Fibroblast of lung (primary cell): Measurements from ENCODE around the gene PRX. TPM values are rescaled to one million over a fixed set of nuclear protein-coding genes. Genes with fewer than 3 reads are reported as not detected.

ENCODE experiments used
- DNase-seq, 2 donors: peaks; one replicate each; pipeline versions ENCODE4 v3.0.0 to v3.0.0-alpha.2; 2010; ENCODE audit warnings: low read depth in 2 of 2
- H2AFZ ChIP-seq: 2 replicates; pipeline ENCODE4 v1.5.1; 2012; ENCODE audit warnings: low read length, control low read depth, inconsistent platforms
- H3K27ac ChIP-seq: 2 replicates; pipeline ENCODE4 v1.5.1; 2011; ENCODE audit warnings: low read length, control low read depth; ENCODE audit not compliant: insufficient read depth
- H3K27me3 ChIP-seq: 2 replicates; pipeline ENCODE4 v1.5.1; 2011; ENCODE audit warnings: mild to moderate bottlenecking, low read length; ENCODE audit not compliant: control insufficient read depth, insufficient read depth
- H3K36me3 ChIP-seq: 2 replicates; pipeline ENCODE4 v1.5.1; 2011; ENCODE audit warnings: low read length; ENCODE audit not compliant: control insufficient read depth, insufficient read depth
- H3K4me1 ChIP-seq: 2 replicates; pipeline ENCODE4 v1.5.1; 2011; ENCODE audit warnings: low read length; ENCODE audit not compliant: control insufficient read depth, insufficient read depth; ENCODE audit errors: extremely low read depth
- H3K4me2 ChIP-seq: 2 replicates; pipeline ENCODE4 v1.5.1; 2011; ENCODE audit warnings: low read length, control low read depth; ENCODE audit not compliant: insufficient read depth; ENCODE audit errors: extremely low read depth
- H3K4me3 ChIP-seq, 4 experiments: fragments of 200-600 bp in 1 of 4; sonication (generic) in 1 of 4; replicated peaks in 1 of 4; 2 replicates each; pipeline ENCODE4 v1.5.1; 2011 to 2016; ENCODE audit warnings: low read length in 4 of 4, low read depth in 3 of 4, mild to moderate bottlenecking in 3 of 4, control low read depth in 2 of 4, inconsistent platforms in 1 of 4, mixed read lengths in 1 of 4; ENCODE audit not compliant: insufficient read depth in 1 of 4; ENCODE audit errors: control extremely low read depth in 1 of 4
- H3K79me2 ChIP-seq: 2 replicates; pipeline ENCODE4 v1.5.1; 2012; ENCODE audit warnings: mild to moderate bottlenecking, low read length, inconsistent platforms; ENCODE audit not compliant: control insufficient read depth, insufficient read depth
- H3K9ac ChIP-seq: 2 replicates; pipeline ENCODE4 v1.5.1; 2011; ENCODE audit warnings: mild to moderate bottlenecking, low read length, control low read depth; ENCODE audit not compliant: insufficient read depth
- H3K9me3 ChIP-seq: 2 replicates; pipeline ENCODE4 v1.5.1; 2012; ENCODE audit warnings: low read depth, low read length; ENCODE audit not compliant: control insufficient read depth, insufficient read depth
- H4K20me1 ChIP-seq: 2 replicates; pipeline ENCODE4 v1.5.1; 2011; ENCODE audit warnings: low read length; ENCODE audit not compliant: control insufficient read depth, insufficient read depth; ENCODE audit errors: extremely low read depth
- EZH2 ChIP-seq: IDR thresholded peaks from 2 replicates; pipeline ENCODE4 v1.5.1; 2012; ENCODE audit warnings: low read length, control low read depth, mild to moderate bottlenecking; ENCODE audit errors: missing control alignments
- polyA plus RNA-seq, 2 donors: library from polyadenylated mRNA; depleted of rRNA in 1 of 2; stranded (reverse) in 1 of 2; unstranded in 1 of 2; fragments of >200 nt; gene quantifications; 2 replicates each; pipeline ENCODE4 v1.2.1, GENCODE V29; 2011 to 2012; ENCODE audit warnings: missing spikeins in 1 of 2
- total RNA-seq: library from RNA; depleted of rRNA; stranded (reverse); fragments of >200 nt; gene quantifications from 2 replicates; pipeline ENCODE4 v1.2.1, GENCODE V29; 2014
- TF ChIP-seq, protein P1 (sequence below), 2 donors: IDR thresholded peaks in 1 of 2; conservative IDR thresholded peaks in 1 of 2; 1 replicate in 1 of 2; 2 replicates in 1 of 2; pipeline ENCODE4 v1.5.1; 2011 to 2012; ENCODE audit warnings: low read length in 2 of 2, control low read depth in 1 of 2, inconsistent platforms in 1 of 2, low read depth in 1 of 2, mild to moderate bottlenecking in 1 of 2

The PRX gene
- total and polyA plus RNA-seq, 2 donors (not counting 1 experiment from before 2014, with no cell fraction given) = 0.91 to 3.6 TPM

DNA sequence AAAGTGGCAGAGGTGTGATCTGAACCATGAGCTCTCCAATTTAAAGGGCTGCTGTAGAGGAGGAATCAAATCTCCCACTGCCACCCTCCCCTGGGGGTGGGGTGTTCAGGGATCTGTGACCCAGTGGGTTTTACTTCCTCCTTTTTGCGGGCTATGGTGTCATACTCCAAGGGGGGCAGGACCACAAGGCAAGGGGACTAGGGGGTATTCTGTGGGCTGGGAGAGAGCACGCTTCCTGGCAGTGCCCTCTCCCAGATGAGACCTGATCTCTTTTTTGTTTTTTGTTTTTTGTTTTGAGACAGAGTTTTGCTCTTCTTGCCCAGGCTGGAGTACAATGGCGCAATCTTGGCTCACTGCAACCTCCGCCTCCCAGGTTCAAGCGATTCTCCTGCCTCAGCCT is 54.4 kb downstream of the PRX start:
- Histone ChIP-seq H3K9me3 (no peaks in the 10 kb centered on the region), H4K20me1 (no peaks in the 10 kb centered on the region), H3K27ac (no peak overlapping the region), H3K4me2 (no peak overlapping the region), H3K4me3 (no peak overlapping the region), H3K27me3 (no peaks in the 10 kb centered on the region), H3K36me3 (no peaks in the 10 kb centered on the region), H3K9ac (no peak overlapping the region), H2AFZ (no peak overlapping the region), H3K79me2 (no peaks in the 10 kb centered on the region), H3K4me1 (no peaks in the 10 kb centered on the region)
- TF ChIP-seq, protein P1, sequence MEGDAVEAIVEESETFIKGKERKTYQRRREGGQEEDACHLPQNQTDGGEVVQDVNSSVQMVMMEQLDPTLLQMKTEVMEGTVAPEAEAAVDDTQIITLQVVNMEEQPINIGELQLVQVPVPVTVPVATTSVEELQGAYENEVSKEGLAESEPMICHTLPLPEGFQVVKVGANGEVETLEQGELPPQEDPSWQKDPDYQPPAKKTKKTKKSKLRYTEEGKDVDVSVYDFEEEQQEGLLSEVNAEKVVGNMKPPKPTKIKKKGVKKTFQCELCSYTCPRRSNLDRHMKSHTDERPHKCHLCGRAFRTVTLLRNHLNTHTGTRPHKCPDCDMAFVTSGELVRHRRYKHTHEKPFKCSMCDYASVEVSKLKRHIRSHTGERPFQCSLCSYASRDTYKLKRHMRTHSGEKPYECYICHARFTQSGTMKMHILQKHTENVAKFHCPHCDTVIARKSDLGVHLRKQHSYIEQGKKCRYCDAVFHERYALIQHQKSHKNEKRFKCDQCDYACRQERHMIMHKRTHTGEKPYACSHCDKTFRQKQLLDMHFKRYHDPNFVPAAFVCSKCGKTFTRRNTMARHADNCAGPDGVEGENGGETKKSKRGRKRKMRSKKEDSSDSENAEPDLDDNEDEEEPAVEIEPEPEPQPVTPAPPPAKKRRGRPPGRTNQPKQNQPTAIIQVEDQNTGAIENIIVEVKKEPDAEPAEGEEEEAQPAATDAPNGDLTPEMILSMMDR (conservative IDR thresholded peaks at IDR 0.05 in 1 of 2, IDR thresholded peaks at IDR 0.05 in 1 of 2; ENCODE audit: low read depth in 1 of 2, low read length in 2 of 2) = no peak
- TF ChIP-seq EZH2 = no peak
- DNase-seq = no peak

GRCh38 chr19:40357640-40358039 is 55.5 kb downstream of the PRX start:
- no peak for DNase-seq
- H3K4me2 ChIP-seq = no peak overlapping the region

GRCh38 chr19:40356681-40357595 is 56.2 kb downstream of the PRX start:
- no peaks in the 10 kb centered on the region for H3K9me3 ChIP-seq
- H3K4me2 ChIP-seq = no peak overlapping the region
- no peak overlapping the region for H3K9ac ChIP-seq
- DNase-seq = no peak
- H3K4me1 ChIP-seq = no peaks in the 10 kb centered on the region
- H3K36me3 ChIP-seq = no peaks in the 10 kb centered on the region
- H3K4me3 ChIP-seq = no peak overlapping the region
- H3K27me3 ChIP-seq = no peaks in the 10 kb centered on the region
- no peak overlapping the region for H3K27ac ChIP-seq
- H4K20me1 ChIP-seq = no peaks in the 10 kb centered on the region
- H3K79me2 ChIP-seq = no peaks in the 10 kb centered on the region
- TF ChIP-seq, protein P1 (conservative IDR thresholded peaks at IDR 0.05 in 1 of 2, IDR thresholded peaks at IDR 0.05 in 1 of 2; ENCODE audit: low read depth in 1 of 2, low read length in 2 of 2) = no peak
- TF ChIP-seq EZH2 = no peak
- H2AFZ ChIP-seq = no peak overlapping the region

More at GRCh38 chr19:40357640-40358039, 55.5 kb downstream of the PRX start:
- TF ChIP-seq, protein P1 (conservative IDR thresholded peaks at IDR 0.05 in 1 of 2, IDR thresholded peaks at IDR 0.05 in 1 of 2; ENCODE audit: low read depth in 1 of 2, low read length in 2 of 2) = no peak
- no peak for TF ChIP-seq EZH2
- Histone ChIP-seq H3K27ac (no peak overlapping the region), H2AFZ (no peak overlapping the region), H3K4me3 (no peak overlapping the region), H4K20me1 (no peaks in the 10 kb centered on the region), H3K36me3 (no peaks in the 10 kb centered on the region), H3K9ac (no peak overlapping the region), H3K9me3 (no peaks in the 10 kb centered on the region), H3K79me2 (no peaks in the 10 kb centered on the region), H3K4me1 (no peaks in the 10 kb centered on the region), H3K27me3 (no peaks in the 10 kb centered on the region)
